ENCODE results near the gene KRT5.
A peak's percentile ranks its signal among the peaks of the same experiment; 100 is the strongest.

Gene KRT5

GRCh38 chr12:52513736-52514135 lies 6.5 kb downstream of the KRT5 start:
- Histone ChIP-seq H3K27ac (replicated peaks) (no peak overlapping the region), H3K27me3 (ENCODE audit: insufficient read depth, poor library complexity, severe bottlenecking) (peaks cover 6% of the 10 kb centered on the region)

GRCh38 chr12:52508211-52508610 lies 12.0 kb downstream of the KRT5 start:
- DNase-seq (ENCODE audit: low read depth in 1 of 2, low spot score in 1 of 2) = no peak
- no peak overlapping the region for H3K27ac ChIP-seq (replicated peaks)
- no peak overlapping the region for H3K4me3 ChIP-seq (replicated peaks; ENCODE audit: insufficient read depth, low read length)
- TF ChIP-seq REST (IDR thresholded peaks at IDR 0.05; ENCODE audit: insufficient replicate concordance, low read depth) = no peak
- TF ChIP-seq, protein P1, sequence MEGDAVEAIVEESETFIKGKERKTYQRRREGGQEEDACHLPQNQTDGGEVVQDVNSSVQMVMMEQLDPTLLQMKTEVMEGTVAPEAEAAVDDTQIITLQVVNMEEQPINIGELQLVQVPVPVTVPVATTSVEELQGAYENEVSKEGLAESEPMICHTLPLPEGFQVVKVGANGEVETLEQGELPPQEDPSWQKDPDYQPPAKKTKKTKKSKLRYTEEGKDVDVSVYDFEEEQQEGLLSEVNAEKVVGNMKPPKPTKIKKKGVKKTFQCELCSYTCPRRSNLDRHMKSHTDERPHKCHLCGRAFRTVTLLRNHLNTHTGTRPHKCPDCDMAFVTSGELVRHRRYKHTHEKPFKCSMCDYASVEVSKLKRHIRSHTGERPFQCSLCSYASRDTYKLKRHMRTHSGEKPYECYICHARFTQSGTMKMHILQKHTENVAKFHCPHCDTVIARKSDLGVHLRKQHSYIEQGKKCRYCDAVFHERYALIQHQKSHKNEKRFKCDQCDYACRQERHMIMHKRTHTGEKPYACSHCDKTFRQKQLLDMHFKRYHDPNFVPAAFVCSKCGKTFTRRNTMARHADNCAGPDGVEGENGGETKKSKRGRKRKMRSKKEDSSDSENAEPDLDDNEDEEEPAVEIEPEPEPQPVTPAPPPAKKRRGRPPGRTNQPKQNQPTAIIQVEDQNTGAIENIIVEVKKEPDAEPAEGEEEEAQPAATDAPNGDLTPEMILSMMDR (IDR thresholded peaks at IDR 0.05; ENCODE audit: insufficient read depth, low read length) = no peak
- no peak for TF ChIP-seq GABPA (IDR thresholded peaks at IDR 0.05; ENCODE audit: low read depth)
- no peak for TF ChIP-seq SPI1 (IDR thresholded peaks at IDR 0.05; ENCODE audit: borderline replicate concordance, low read depth)
- TF ChIP-seq POLR2AphosphoS5 (IDR thresholded peaks at IDR 0.05; ENCODE audit: low read depth) = no peak
- peaks cover 5% of the 10 kb centered on the region for H3K27me3 ChIP-seq (ENCODE audit: insufficient read depth, poor library complexity, severe bottlenecking)

More at GRCh38 chr12:52513736-52514135, 6.5 kb downstream of the KRT5 start:
- no peak for DNase-seq (ENCODE audit: low read depth in 1 of 2, low spot score in 1 of 2)
- no peak overlapping the region for H3K4me3 ChIP-seq (replicated peaks; ENCODE audit: insufficient read depth, low read length)
- TF ChIP-seq POLR2AphosphoS5 (IDR thresholded peaks at IDR 0.05; ENCODE audit: low read depth) = no peak
- TF ChIP-seq, protein P1 (IDR thresholded peaks at IDR 0.05; ENCODE audit: insufficient read depth, low read length) = no peak
- no peak for TF ChIP-seq GABPA (IDR thresholded peaks at IDR 0.05; ENCODE audit: low read depth)
- no peak for TF ChIP-seq SPI1 (IDR thresholded peaks at IDR 0.05; ENCODE audit: borderline replicate concordance, low read depth)

DNA sequence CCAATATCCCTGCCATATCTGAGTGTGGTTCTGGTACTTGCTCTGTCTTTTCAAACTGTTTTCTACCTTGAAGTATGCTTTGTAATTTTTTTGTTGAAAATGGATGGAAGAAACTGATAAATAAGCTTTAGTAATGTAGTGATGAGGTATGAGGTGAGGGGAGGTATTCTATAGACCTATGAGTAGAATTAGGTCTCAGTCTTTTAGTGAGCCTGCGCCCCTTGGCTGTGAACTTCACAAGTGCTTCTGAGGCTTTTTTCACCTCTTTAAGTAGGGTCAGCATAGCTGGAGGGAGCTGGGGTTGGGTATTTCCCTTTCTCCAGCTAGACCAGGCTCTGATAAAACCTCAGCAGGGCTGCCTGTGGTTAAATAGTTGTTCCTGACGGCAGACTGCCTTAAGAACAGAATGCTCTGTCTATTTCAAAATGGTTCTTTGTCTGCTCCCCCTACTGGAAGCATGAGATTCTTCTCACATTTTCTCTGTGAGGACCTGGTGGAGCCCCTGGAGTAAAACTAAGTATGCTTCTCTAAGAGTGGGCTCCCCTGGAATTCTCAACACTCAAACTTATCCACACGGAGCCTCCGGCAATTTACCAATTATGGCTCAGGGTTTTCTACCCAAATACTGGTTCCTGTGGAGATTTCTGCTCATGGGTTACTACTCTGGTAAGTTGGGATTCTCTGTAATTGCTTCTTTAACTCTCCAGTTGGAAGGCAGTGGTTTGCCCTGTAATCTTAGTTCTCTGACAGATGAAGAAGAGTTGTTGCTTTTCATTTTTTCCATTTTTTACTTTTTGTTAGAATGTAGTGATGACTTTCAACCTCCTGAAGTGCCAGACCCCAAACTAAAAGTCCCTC lies 13.1 kb downstream of the KRT5 start:
- DNase-seq (ENCODE audit: low read depth in 1 of 2, low spot score in 1 of 2) = peak in 1 of 2 experiments; percentile 22

More for the DNA sequence above, 13.1 kb downstream of the KRT5 start:
- Histone ChIP-seq H3K27me3 (ENCODE audit: insufficient read depth, poor library complexity, severe bottlenecking) (peaks cover 7% of the 10 kb centered on the region), H3K27ac (replicated peaks) (no peak overlapping the region), H3K4me3 (replicated peaks; ENCODE audit: insufficient read depth, low read length) (no peak overlapping the region)
- TF ChIP-seq SPI1 (IDR thresholded peaks at IDR 0.05; ENCODE audit: borderline replicate concordance, low read depth) = no peak
- TF ChIP-seq GABPA (IDR thresholded peaks at IDR 0.05; ENCODE audit: low read depth) = no peak
- no peak for TF ChIP-seq REST (IDR thresholded peaks at IDR 0.05; ENCODE audit: insufficient replicate concordance, low read depth)
- TF ChIP-seq POLR2AphosphoS5 (IDR thresholded peaks at IDR 0.05; ENCODE audit: low read depth) = no peak
- TF ChIP-seq, protein P1 (IDR thresholded peaks at IDR 0.05; ENCODE audit: insufficient read depth, low read length) = peak; percentile 0

Measured in HL-60 (cell line).